ENCODE results near the gene VKORC1.
A peak's percentile ranks its signal among the peaks of the same experiment; 100 is the strongest.

The VKORC1 gene

GRCh38 chr16:31078597-31079341 is 15.8 kb downstream of the VKORC1 start:
- Histone ChIP-seq H3K4me3 (no peak overlapping the region), H4K20me1 (peaks cover 61 to 89% (median 81%) of the 10 kb centered on the region in 11 experiments), H3K36me3 (peaks cover 73 to 83% (median 76%) of the 10 kb centered on the region in 11 experiments), H3K4me1 (peaks cover 14 to 69% (median 42%) of the 10 kb centered on the region in 10 experiments), H3K9ac (peak overlapping the region in 6 of 11 experiments; percentile 6 to 37 (median 20); a peak in 5 of 22 replicates), H3K27me3 (no peaks in the 10 kb centered on the region), H3K4me2 (peak overlapping the region in 4 of 11 experiments; percentile 6 to 20 (median 8); a peak in 2 of 22 replicates), H3K27ac (no peak overlapping the region), H3K9me3 (replicated peaks in 1 of 11) (no peaks in the 10 kb centered on the region)
- TF ChIP-seq Cebpa-rat (IDR thresholded peaks at IDR 0.05), result no peak

- Histone ChIP-seq H3K4me1 (peaks cover 14 to 65% (median 42%) of the 10 kb centered on the region in 10 experiments), H3K9me3 (replicated peaks in 1 of 11) (no peaks in the 10 kb centered on the region), H3K4me2 (no peak overlapping the region; a peak in 1 of 22 replicates), H3K36me3 (peaks cover 65 to 73% (median 68%) of the 10 kb centered on the region in 11 experiments), H3K27me3 (no peaks in the 10 kb centered on the region), H3K27ac (no peak overlapping the region), H4K20me1 (peaks cover 60 to 81% (median 72%) of the 10 kb centered on the region in 11 experiments), H3K9ac (peak overlapping the region in 5 of 11 experiments; percentile 8 to 97 (median 14); a peak in 3 of 22 replicates), H3K4me3 (no peak overlapping the region)
- no peak for TF ChIP-seq Cebpa-rat (IDR thresholded peaks at IDR 0.05)
Observed at GRCh38 chr16:31077592-31078396, 16.8 kb downstream of the VKORC1 start.

DNA sequence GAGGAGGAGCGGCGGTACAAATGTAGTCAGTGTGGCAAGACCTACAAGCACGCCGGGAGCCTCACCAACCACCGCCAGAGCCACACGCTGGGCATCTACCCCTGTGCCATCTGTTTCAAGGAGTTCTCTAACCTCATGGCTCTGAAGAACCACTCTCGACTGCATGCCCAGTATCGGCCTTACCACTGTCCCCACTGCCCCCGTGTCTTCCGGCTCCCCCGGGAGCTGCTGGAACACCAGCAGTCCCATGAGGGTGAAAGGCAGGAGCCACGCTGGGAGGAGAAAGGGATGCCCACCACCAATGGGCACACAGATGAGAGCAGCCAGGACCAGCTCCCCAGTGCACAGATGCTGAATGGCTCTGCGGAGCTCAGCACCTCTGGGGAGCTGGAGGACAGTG is 17.6 kb downstream of the VKORC1 start:
- H3K27me3 ChIP-seq, result no peaks in the 10 kb centered on the region
- H3K9ac ChIP-seq, result 0 out of 22 replicates have a peak overlapping the region, but pooled peaks of 3 of the 11 experiments have one; percentile 24 to 98 (median 97)
- peaks cover 59 to 65% (median 60%) of the 10 kb centered on the region in 11 experiments for H3K36me3 ChIP-seq
- no peaks in the 10 kb centered on the region for H3K9me3 ChIP-seq (replicated peaks in 1 of 11)
- peaks cover 52 to 77% (median 64%) of the 10 kb centered on the region in 11 experiments for H4K20me1 ChIP-seq
- H3K27ac ChIP-seq, result no peak overlapping the region
- H3K4me1 ChIP-seq, result peaks cover 18 to 62% (median 42%) of the 10 kb centered on the region in 10 experiments
- no peak overlapping the region for H3K4me3 ChIP-seq
- no peak overlapping the region for H3K4me2 ChIP-seq
- TF ChIP-seq Cebpa-rat (IDR thresholded peaks at IDR 0.05), result no peak

GRCh38 chr16:31076319-31076718 is 18.3 kb downstream of the VKORC1 start:
- Histone ChIP-seq H3K36me3 (peaks cover 53 to 63% (median 56%) of the 10 kb centered on the region in 11 experiments), H3K4me2 (peak overlapping the region in 10 of 11 experiments; percentile 76 to 95 (median 89); a peak in 13 of 22 replicates), H4K20me1 (peaks cover 45 to 77% (median 62%) of the 10 kb centered on the region in 11 experiments; a peak in 21 of 22 replicates)

DNA sequence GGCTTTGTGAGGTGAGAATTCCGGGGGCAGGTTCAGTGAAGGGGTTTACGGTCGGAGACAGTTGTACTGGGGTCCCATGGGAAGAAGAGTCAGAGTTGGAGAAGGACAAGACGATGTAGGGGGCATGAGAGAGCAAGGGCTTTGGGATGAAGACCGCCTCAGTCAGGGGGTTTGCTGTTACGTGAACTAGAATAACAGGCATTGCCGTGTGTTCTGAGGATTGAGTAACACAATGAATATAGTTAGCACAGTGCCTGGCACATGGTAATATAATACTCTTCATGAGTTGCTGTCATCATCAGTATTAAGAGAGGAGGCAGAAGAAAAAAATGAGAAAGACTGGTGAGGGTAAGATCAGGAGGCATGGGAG is 19.8 kb downstream of the VKORC1 start:
- H3K4me3 ChIP-seq, result peak overlapping the region; percentile 77 to 96 (median 84)
- H3K36me3 ChIP-seq, result peaks cover 38 to 53% (median 41%) of the 10 kb centered on the region in 11 experiments
- H4K20me1 ChIP-seq, result peaks cover 30 to 77% (median 47%) of the 10 kb centered on the region in 11 experiments; a peak in 21 of 22 replicates
- peak overlapping the region; percentile 91 to 98 (median 95) for H3K27ac ChIP-seq
- H3K27me3 ChIP-seq, result no peaks in the 10 kb centered on the region
- peak overlapping the region; percentile 76 to 95 (median 89) for H3K4me2 ChIP-seq
- peaks cover 29 to 51% (median 42%) of the 10 kb centered on the region in 10 experiments for H3K4me1 ChIP-seq
- H3K9me3 ChIP-seq (replicated peaks in 1 of 11), result no peaks in the 10 kb centered on the region
- TF ChIP-seq Cebpa-rat (IDR thresholded peaks at IDR 0.05), result no peak
- H3K9ac ChIP-seq, result peak overlapping the region; percentile 92 to 98 (median 95)

More at GRCh38 chr16:31076319-31076718, 18.3 kb downstream of the VKORC1 start:
- no peak for TF ChIP-seq Cebpa-rat (IDR thresholded peaks at IDR 0.05)
- no peaks in the 10 kb centered on the region for H3K9me3 ChIP-seq (replicated peaks in 1 of 11)
- no peak overlapping the region for H3K27ac ChIP-seq
- H3K4me1 ChIP-seq, result peaks cover 25 to 62% (median 44%) of the 10 kb centered on the region in 10 experiments
- H3K4me3 ChIP-seq, result no peak overlapping the region; a peak in 1 of 20 replicates
- peak overlapping the region in 9 of 11 experiments; percentile 9 to 98 (median 94); a peak in 8 of 22 replicates for H3K9ac ChIP-seq
- no peaks in the 10 kb centered on the region for H3K27me3 ChIP-seq

DNA sequence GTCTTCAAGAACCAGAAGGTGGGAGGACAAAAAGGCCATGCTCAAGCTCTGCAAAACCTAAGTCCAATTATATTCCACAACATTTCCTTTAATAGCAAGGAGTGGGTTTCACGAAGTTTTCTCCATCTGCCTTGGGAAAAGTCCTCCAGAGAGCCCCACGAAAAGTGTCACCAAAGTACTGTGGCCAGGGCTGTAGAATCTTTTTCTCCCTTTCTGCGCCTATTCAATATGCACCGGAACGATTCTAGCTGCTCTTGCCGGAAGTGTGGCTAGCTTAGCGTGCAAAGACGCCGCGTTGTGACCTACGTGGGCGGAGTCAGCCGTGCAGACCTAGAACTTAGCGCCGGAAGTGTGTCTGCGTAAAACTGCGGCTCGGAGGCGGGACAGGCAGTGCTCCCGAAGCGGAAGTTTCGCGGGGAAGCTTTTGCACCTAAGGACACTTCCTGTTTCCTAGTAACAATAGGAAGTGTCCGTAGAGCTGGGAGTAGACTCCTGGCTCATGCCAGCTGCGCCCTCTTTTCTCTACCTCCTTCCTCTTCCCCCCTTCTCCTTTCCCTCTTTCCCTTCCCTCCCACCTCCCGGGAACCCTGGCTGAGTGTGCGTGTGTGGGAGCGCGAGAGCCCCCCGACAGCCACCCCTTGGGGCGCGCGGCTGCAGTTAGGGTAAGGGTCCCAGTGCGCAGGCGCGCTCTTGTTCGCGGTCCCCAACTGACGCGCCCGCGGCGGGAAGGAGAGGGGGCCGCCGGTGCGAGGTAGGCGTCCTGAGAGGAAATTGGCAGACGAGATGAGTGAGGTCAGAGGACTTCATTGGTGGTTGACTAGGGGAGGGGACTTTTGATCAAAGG is 20.4 kb downstream of the VKORC1 start, which contains the start of the genes ZNF646 and ZNF668:
Gene ZNF646, plus strand, starts transcription at position 453 of the 844 bp plus-strand sequence. CDS start 1,903 bp downstream, outside the sequence.
Gene ZNF668, minus strand, starts transcription at position 271 of the 844 bp plus-strand sequence. CDS start 9,781 bp downstream, outside the sequence.
- Histone ChIP-seq H4K20me1 (peaks cover 24 to 77% (median 45%) of the 10 kb centered on the region in 11 experiments; a peak in 21 of 22 replicates), H3K36me3 (peaks cover 32 to 47% (median 35%) of the 10 kb centered on the region in 11 experiments), H3K4me1 (peaks cover 29 to 45% (median 39%) of the 10 kb centered on the region in 10 experiments), H3K4me2 (peak within 1 kb of the TSS; percentile 89 to 98 (median 93)), H3K9ac (peak within 1 kb of the TSS; percentile 92 to 98 (median 95)), H3K4me3 (peak within 1 kb of the TSS; percentile 77 to 96 (median 84)), H3K9me3 (replicated peaks in 1 of 11) (no peaks in the 10 kb centered on the region), H3K27me3 (no peaks in the 10 kb centered on the region), H3K27ac (peak within 1 kb of the TSS; percentile 91 to 98 (median 95))
- no peak for TF ChIP-seq Cebpa-rat (IDR thresholded peaks at IDR 0.05)

DNA sequence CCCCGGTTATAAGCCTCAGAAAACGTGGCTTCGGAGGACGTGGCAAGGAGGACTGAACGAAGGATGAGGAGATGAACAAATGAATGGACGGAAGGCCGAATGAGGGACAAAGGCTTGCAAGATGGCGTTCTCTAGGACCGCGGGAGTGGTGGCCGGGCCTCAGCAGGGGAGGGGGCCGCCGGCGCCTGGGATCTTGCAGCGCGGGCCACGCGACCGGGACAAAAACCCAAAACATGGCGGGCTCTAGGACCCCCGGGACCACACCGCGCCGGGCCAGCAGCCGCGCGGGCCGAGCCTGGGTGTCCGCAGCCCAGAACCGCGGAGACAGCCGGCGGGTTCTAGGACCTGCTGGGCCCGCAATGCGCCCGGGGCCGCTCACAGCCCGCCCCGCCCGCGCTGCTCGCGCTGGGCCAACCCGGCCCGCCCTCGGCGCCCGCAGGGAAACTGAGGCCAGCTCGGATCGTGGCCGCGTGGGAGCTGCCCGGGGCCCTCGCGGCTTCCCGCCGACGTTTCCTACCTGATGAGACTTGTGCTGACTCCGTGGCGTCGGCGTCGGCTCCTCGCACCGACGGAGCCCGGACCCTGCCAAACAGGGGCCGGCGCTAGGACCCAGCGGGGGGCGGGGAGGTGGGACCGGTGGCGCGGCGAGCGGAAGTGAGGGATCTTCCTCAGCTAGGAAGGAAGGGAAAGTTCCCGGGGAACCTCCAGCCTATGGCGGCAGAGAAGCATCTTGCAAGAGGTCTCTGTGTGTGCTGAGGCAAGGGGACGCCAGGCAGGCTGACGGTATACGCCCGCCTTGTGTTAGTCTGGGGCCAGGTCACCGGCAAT is 21.2 kb downstream of the VKORC1 start:
- no peak for TF ChIP-seq Cebpa-rat (IDR thresholded peaks at IDR 0.05)
- Histone ChIP-seq H4K20me1 (peaks cover 16 to 77% (median 45%) of the 10 kb centered on the region in 11 experiments; a peak in 21 of 22 replicates), H3K27me3 (no peaks in the 10 kb centered on the region), H3K36me3 (peaks cover 23 to 39% (median 26%) of the 10 kb centered on the region in 11 experiments), H3K9ac (peak overlapping the region; percentile 92 to 98 (median 95)), H3K4me3 (peak overlapping the region; percentile 77 to 96 (median 84)), H3K9me3 (replicated peaks in 1 of 11) (no peaks in the 10 kb centered on the region), H3K4me2 (peak overlapping the region; percentile 89 to 98 (median 93)), H3K27ac (peak overlapping the region; percentile 91 to 98 (median 95)), H3K4me1 (peaks cover 29 to 37% (median 33%) of the 10 kb centered on the region in 10 experiments)
